Measurements from ENCODE around the gene LCLAT1.

GRCh38 chr2:30455114-30455738, 8.2 kb downstream of the LCLAT1 start:
- TF ChIP-seq, protein P1, sequence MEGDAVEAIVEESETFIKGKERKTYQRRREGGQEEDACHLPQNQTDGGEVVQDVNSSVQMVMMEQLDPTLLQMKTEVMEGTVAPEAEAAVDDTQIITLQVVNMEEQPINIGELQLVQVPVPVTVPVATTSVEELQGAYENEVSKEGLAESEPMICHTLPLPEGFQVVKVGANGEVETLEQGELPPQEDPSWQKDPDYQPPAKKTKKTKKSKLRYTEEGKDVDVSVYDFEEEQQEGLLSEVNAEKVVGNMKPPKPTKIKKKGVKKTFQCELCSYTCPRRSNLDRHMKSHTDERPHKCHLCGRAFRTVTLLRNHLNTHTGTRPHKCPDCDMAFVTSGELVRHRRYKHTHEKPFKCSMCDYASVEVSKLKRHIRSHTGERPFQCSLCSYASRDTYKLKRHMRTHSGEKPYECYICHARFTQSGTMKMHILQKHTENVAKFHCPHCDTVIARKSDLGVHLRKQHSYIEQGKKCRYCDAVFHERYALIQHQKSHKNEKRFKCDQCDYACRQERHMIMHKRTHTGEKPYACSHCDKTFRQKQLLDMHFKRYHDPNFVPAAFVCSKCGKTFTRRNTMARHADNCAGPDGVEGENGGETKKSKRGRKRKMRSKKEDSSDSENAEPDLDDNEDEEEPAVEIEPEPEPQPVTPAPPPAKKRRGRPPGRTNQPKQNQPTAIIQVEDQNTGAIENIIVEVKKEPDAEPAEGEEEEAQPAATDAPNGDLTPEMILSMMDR (IDR thresholded peaks at IDR 0.05; ENCODE audit: low read length), result no peak
- TF ChIP-seq EZH2 (IDR thresholded peaks at IDR 0.05; ENCODE audit: borderline replicate concordance, low read length), result no peak

All from OCI-LY1 (cell line).